HepG2 (cell line): ENCODE results near the gene STK25. TPM values are rescaled to one million over a fixed set of nuclear protein-coding genes. Genes with fewer than 3 reads are reported as not detected.
"Not testable (repeated sequence)": the region's sequence is repeated elsewhere in the genome, so short reads cannot be mapped to it uniquely, and the experiment has no call there.

ENCODE experiments used
- BCL6 ChIP-seq: IDR thresholded peaks from 2 replicates; pipeline ENCODE4 v1.6.1; 2016; ENCODE audit warnings: missing genetic modification reagents, missing compliant biosample characterization
- CREM ChIP-seq, 2 experiments: sonication (generic) in 1 of 2; formaldehyde crosslinking in 1 of 2; IDR thresholded peaks; 2 replicates each; pipeline versions ENCODE4 v1.4.0 to v1.6.1; 2016 to 2020; ENCODE audit warnings: antibody characterized with exemption in 1 of 2, mild to moderate bottlenecking in 1 of 2, missing genetic modification reagents in 1 of 2
- EP300 ChIP-seq, 3 experiments: sonication (generic) in 1 of 3; formaldehyde crosslinking in 1 of 3; IDR thresholded peaks; 2 replicates each; pipeline versions ENCODE4 v1.5.1 to v1.6.1; 2011 to 2020; ENCODE audit warnings: low read depth in 2 of 3, low read length in 2 of 3, borderline replicate concordance in 1 of 3, improper control_type of control experiment in 1 of 3, mild to moderate bottlenecking in 1 of 3, missing genetic modification reagents in 1 of 3, moderate library complexity in 1 of 3
- GATA4 ChIP-seq: sonication (generic); IDR thresholded peaks from 2 replicates; pipeline ENCODE4 v1.6.1; 2016; ENCODE audit warnings: antibody characterized with exemption, low read depth, borderline replicate concordance
- GATAD2A ChIP-seq: IDR thresholded peaks from 2 replicates; pipeline ENCODE4 v1.6.1; 2016
- LCORL ChIP-seq, 2 experiments: fragments of 450-650 bp in 1 of 2; sonication (generic) in 1 of 2; formaldehyde crosslinking in 1 of 2; IDR thresholded peaks; 2 replicates each; pipeline versions ENCODE4 v1.5.0 to v1.6.1; 2017 to 2020; ENCODE audit warnings: antibody characterized with exemption in 1 of 2, missing genetic modification reagents in 1 of 2
- MED1 ChIP-seq: sonication (generic); formaldehyde crosslinking; IDR thresholded peaks from 2 replicates; pipeline ENCODE4 v1.4.0; 2020; ENCODE audit warnings: missing genetic modification reagents
- NR2F6 ChIP-seq, 2 experiments: IDR thresholded peaks; 2 replicates each; pipeline ENCODE4 v1.6.1; 2016; ENCODE audit warnings: antibody characterized with exemption in 1 of 2, mild to moderate bottlenecking in 1 of 2
- SAP130 ChIP-seq: IDR thresholded peaks from 2 replicates; pipeline ENCODE4 v1.6.1; 2016; ENCODE audit warnings: low read depth
- SOX13 ChIP-seq, 3 experiments: fragments of 450-650 bp in 1 of 3; sonication (generic) in 1 of 3; formaldehyde crosslinking in 1 of 3; IDR thresholded peaks in 2 of 3; conservative IDR thresholded peaks in 1 of 3; 2 replicates each; pipeline versions ENCODE4 v1.5.0 to v1.6.1; 2016 to 2020; ENCODE audit warnings: antibody characterized with exemption in 1 of 3, mild to moderate bottlenecking in 1 of 3, missing compliant biosample characterization in 1 of 3, missing genetic modification reagents in 1 of 3, moderate library complexity in 1 of 3
- SOX5 ChIP-seq: IDR thresholded peaks from 2 replicates; pipeline ENCODE4 v1.6.1; 2016; ENCODE audit warnings: borderline replicate concordance
- ZBTB7B ChIP-seq: sonication (generic); formaldehyde crosslinking; IDR thresholded peaks from 2 replicates; pipeline ENCODE4 v1.4.0; 2020; ENCODE audit warnings: missing genetic modification reagents
- ZFX ChIP-seq: sonication (generic); formaldehyde crosslinking; IDR thresholded peaks from 2 replicates; pipeline ENCODE4 v1.4.0; 2020; ENCODE audit warnings: mild to moderate bottlenecking, low read depth, missing genetic modification reagents, moderate library complexity
- ZNF230 ChIP-seq: sonication (generic); formaldehyde crosslinking; IDR thresholded peaks from 2 replicates; pipeline ENCODE4 v1.4.0; 2020; ENCODE audit warnings: mild to moderate bottlenecking, missing genetic modification reagents
- ZNF350 ChIP-seq: sonication (generic); formaldehyde crosslinking; IDR thresholded peaks from 2 replicates; pipeline ENCODE4 v1.4.0; 2020; ENCODE audit warnings: mild to moderate bottlenecking, low read depth, missing genetic modification reagents, borderline replicate concordance
- polyA plus RNA-seq, 8 experiments: library from polyadenylated mRNA; depleted of rRNA in 3 of 8; stranded (reverse) in 7 of 8; unstranded in 1 of 8; fragments of >200 nt; fragmentation: Illumina TruSeq in 4 of 8; extraction: Trizol in 4 of 8; gene quantifications; 2 replicates each; pipeline versions ENCODE4 v1.2.1 to v1.2.3, GENCODE V29; 2011 to 2016; ENCODE audit warnings: low read depth in 4 of 8, missing spikeins in 1 of 8, mixed read lengths in 1 of 8; ENCODE audit not compliant: insufficient read depth in 1 of 8
- total RNA-seq, 5 experiments: library from RNA; depleted of rRNA; stranded (reverse); fragments of >200 nt; fragmentation: Illumina TruSeq; extraction: Trizol; gene quantifications; 2 replicates each; pipeline ENCODE4 v1.2.3, GENCODE V29; 2016; ENCODE audit warnings: low read depth in 1 of 5
- TF ChIP-seq, protein P1 (sequence below): sonication (generic); formaldehyde crosslinking; conservative IDR thresholded peaks from 2 replicates; pipeline ENCODE4 v1.4.0; 2020; ENCODE audit warnings: mild to moderate bottlenecking, missing genetic modification reagents, moderate library complexity

STK25 gene
- total and polyA plus RNA-seq, 2 of the 13 experiments (the other 11 are each of a cell fraction or from before 2014, with no cell fraction given): 177 to 481 TPM

DNA sequence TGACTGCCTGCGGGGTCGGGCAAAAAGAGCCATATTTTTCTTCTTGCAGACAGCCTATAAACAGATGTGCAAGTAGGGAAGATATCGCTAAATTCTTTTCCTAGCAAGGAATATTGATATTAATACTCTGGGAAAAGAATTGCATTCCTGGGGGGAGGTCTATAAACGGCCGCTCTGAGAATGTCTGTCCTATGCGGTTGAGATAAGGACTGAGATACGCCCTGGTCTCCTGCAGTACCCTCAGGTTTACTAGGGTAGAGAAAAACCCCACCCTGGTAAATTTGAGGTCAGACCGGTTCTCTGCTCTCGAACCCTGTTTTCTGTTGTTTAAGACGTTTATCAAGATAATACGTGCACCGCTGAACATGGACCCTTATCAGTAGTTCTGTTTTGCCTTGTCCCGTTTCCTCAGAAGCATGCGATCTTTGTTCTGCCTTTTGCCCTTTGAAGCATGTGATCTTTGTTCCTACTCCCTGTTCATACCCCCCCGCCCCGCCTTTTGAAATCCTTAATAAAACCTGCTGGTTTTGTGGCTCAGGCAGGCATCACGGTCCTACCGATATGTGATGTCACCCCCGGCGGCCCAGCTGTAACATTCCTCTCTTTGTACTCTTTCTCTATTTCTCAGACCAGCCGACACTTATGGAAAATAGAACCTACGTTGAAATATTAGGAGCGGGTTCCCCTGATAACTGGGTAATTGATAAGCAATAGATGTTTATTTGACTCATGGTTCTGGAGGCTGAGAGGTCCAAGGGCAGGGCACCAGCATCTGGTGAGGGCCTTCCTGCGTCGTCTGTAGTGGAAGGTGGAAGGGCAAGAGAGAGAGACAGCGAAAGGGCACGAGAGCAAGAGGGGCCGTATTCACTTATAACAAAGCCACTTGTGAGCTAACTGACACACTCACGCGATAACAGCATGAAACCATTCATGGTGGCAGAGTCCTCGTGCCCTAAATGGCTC, 17.7 kb upstream of the STK25 start (continued):
- TF ChIP-seq ZFX (CRISPR knock-in tag) (peak; percentile 32; the same call in 1 of the 2 replicates), EP300 (IDR thresholded peaks at IDR 0.05; ENCODE audit: low read depth in 2 of 2, low read length in 2 of 2) (peak in 1 of 2 experiments; percentile 49; a peak in 2 of 4 replicates), GATAD2A (CRISPR knock-in tag) (peak; percentile 34; the same call in 1 of the 2 replicates), ZNF350 (0 out of 2 replicates have a peak, but pooled peaks have one; percentile 26), BCL6 (CRISPR knock-in tag) (peak; percentile 55; the same call in 1 of the 2 replicates), CREM (IDR thresholded peaks at IDR 0.05) (peak; percentile 38; the same call in 1 of the 2 replicates), ZNF230 (peak; percentile 23; the same call in 1 of the 2 replicates), SOX5 (CRISPR knock-in tag) (peak; percentile 72; the same call in 1 of the 2 replicates), MED1 (CRISPR knock-in tag) (0 out of 2 replicates have a peak, but pooled peaks have one; percentile 24), LCORL (CRISPR knock-in tag; IDR thresholded peaks at IDR 0.05) (peak; percentile 32; the same call in 1 of the 2 replicates), SAP130 (peak; percentile 26; the same call in 1 of the 2 replicates), SOX13 (CRISPR knock-in tag; conservative IDR thresholded peaks at IDR 0.05 in 1 of 2, IDR thresholded peaks at IDR 0.05 in 1 of 2) (peak in 1 of 2 experiments; percentile 66; a peak in 2 of 4 replicates), NR2F6 (IDR thresholded peaks at IDR 0.05) (peak; percentile 51), ZBTB7B (peak; percentile 63; the same call in 1 of the 2 replicates), GATA4 (0 out of 2 replicates have a peak, but pooled peaks have one; percentile 31)
- TF ChIP-seq EP300 (CRISPR knock-in tag; IDR thresholded peaks at IDR 0.05; ENCODE audit: borderline replicate concordance); CREM (CRISPR knock-in tag; IDR thresholded peaks at IDR 0.05); LCORL (IDR thresholded peaks at IDR 0.05); SOX13 (IDR thresholded peaks at IDR 0.05); NR2F6 (CRISPR knock-in tag; IDR thresholded peaks at IDR 0.05): not testable (repeated sequence)
- TF ChIP-seq, protein P1, sequence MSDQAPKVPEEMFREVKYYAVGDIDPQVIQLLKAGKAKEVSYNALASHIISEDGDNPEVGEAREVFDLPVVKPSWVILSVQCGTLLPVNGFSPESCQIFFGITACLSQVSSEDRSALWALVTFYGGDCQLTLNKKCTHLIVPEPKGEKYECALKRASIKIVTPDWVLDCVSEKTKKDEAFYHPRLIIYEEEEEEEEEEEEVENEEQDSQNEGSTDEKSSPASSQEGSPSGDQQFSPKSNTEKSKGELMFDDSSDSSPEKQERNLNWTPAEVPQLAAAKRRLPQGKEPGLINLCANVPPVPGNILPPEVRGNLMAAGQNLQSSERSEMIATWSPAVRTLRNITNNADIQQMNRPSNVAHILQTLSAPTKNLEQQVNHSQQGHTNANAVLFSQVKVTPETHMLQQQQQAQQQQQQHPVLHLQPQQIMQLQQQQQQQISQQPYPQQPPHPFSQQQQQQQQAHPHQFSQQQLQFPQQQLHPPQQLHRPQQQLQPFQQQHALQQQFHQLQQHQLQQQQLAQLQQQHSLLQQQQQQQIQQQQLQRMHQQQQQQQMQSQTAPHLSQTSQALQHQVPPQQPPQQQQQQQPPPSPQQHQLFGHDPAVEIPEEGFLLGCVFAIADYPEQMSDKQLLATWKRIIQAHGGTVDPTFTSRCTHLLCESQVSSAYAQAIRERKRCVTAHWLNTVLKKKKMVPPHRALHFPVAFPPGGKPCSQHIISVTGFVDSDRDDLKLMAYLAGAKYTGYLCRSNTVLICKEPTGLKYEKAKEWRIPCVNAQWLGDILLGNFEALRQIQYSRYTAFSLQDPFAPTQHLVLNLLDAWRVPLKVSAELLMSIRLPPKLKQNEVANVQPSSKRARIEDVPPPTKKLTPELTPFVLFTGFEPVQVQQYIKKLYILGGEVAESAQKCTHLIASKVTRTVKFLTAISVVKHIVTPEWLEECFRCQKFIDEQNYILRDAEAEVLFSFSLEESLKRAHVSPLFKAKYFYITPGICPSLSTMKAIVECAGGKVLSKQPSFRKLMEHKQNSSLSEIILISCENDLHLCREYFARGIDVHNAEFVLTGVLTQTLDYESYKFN (CRISPR knock-in tag): peak; percentile 66
